Activated B cell treated with CpG ODN at 0.5 μM for 24 hours (primary cell): Measurements from ENCODE around the gene ACADVL. TPM values are rescaled to one million over a fixed set of nuclear protein-coding genes. Genes with fewer than 3 reads are reported as not detected.
A peak's percentile ranks its signal among the peaks of the same experiment; 100 is the strongest.

Source experiments
- ATAC-seq: fragments of 200-7000 bp; cut with Tn5 transposase; one replicate; pipeline ENCODE4 v1.10.0; 2021; ENCODE audit warnings: low read depth, mild to moderate bottlenecking, moderate library complexity
- CTCF ChIA-PET: fragments of 350-600 bp; sonication (Branson Sonifier 250); formaldehyde crosslinking; loops from one replicate; lab custom pipeline; 2021; ENCODE audit warnings: antibody characterized with exemption; lab: Charles Lee
- POLR2A ChIA-PET: fragments of 350-600 bp; sonication (Branson Sonifier 250); formaldehyde crosslinking; loops from one replicate; lab custom pipeline; 2021; ENCODE audit warnings: antibody characterized with exemption; lab: Charles Lee
- DNase-seq: peaks from one replicate; pipeline ENCODE4 v3.0.0; 2022
- H3K27ac Mint-ChIP-seq: one replicate; pipeline ENCODE4 v1.8.0; 2020; ENCODE audit warnings: mixed read lengths
- H3K27me3 Mint-ChIP-seq: one replicate; pipeline ENCODE4 v1.8.0; 2021; ENCODE audit warnings: mixed read lengths
- H3K36me3 Mint-ChIP-seq: one replicate; pipeline ENCODE4 v1.8.0; 2021; ENCODE audit warnings: low read depth, mixed read lengths
- H3K4me1 Mint-ChIP-seq: one replicate; pipeline ENCODE4 v1.8.0; 2021; ENCODE audit warnings: mixed read lengths
- H3K4me3 Mint-ChIP-seq: one replicate; pipeline ENCODE4 v1.8.0; 2020; ENCODE audit warnings: mild to moderate bottlenecking, mixed read lengths
- H3K9me3 Mint-ChIP-seq: one replicate; pipeline ENCODE4 v1.8.0; 2020; ENCODE audit warnings: mixed read lengths
- intact Hi-C: fragments of 100-400 bp; cut with micrococcal nuclease; formaldehyde crosslinking; loops from one replicate; pipeline ENCODE4 v1.15.1; 2024
- total RNA-seq: library from RNA; stranded (reverse); gene quantifications from 2 replicates; pipeline ENCODE4 v1.2.3, GENCODE V29; 2022
- TF ChIP-seq, protein P1 (sequence below): fragments of 200-600 bp; IDR thresholded peaks from one replicate; pipeline ENCODE4 v1.8.0; 2022; ENCODE audit warnings: antibody characterized with exemption, mild to moderate bottlenecking

The ACADVL gene
- total RNA-seq, 1 donor from 2014 or later = 469 TPM

DNA sequence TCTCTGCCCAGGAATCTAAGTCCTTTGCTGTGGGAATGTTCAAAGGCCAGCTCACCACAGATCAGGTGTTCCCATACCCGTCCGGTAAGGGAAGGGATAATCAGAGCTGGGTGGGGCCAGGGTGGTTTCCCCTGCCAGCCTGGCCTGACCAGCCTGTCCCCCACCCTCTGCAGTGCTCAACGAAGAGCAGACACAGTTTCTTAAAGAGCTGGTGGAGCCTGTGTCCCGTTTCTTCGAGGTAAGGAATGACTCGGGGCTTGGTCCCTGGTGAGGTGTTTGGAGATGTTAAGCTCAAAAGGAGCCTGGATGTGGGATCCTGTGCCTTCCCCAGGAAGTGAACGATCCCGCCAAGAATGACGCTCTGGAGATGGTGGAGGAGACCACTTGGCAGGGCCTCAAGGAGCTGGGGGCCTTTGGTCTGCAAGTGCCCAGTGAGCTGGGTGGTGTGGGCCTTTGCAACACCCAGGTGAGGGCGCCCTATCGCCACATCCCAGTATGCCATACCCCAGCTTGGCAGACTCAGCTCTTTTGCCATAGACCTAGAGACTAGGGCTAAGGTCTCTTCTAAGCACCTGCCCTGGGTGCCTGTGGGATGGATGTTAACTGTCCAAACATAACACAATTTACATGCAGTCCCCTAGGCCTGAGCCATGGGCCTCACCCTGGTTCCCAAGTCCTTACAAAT lies 997 bp downstream of the ACADVL start:
- H3K36me3 Mint-ChIP-seq = peaks cover 48% of the 10 kb centered on the region
- TF ChIP-seq, protein P1, sequence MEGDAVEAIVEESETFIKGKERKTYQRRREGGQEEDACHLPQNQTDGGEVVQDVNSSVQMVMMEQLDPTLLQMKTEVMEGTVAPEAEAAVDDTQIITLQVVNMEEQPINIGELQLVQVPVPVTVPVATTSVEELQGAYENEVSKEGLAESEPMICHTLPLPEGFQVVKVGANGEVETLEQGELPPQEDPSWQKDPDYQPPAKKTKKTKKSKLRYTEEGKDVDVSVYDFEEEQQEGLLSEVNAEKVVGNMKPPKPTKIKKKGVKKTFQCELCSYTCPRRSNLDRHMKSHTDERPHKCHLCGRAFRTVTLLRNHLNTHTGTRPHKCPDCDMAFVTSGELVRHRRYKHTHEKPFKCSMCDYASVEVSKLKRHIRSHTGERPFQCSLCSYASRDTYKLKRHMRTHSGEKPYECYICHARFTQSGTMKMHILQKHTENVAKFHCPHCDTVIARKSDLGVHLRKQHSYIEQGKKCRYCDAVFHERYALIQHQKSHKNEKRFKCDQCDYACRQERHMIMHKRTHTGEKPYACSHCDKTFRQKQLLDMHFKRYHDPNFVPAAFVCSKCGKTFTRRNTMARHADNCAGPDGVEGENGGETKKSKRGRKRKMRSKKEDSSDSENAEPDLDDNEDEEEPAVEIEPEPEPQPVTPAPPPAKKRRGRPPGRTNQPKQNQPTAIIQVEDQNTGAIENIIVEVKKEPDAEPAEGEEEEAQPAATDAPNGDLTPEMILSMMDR = no peak
- H3K27me3 Mint-ChIP-seq = no peaks in the 10 kb centered on the region
- peak overlapping the region; percentile 88 for H3K27ac Mint-ChIP-seq
- intact Hi-C loops = loop anchor here (1.0 kb wide), 3 partner anchors 14 to 76 kb away; partner anchors contain the start of gene DVL2
- DNase-seq (peak; percentile 39), ATAC-seq (peak; percentile 39)
- peak overlapping the region; percentile 96 for H3K4me3 Mint-ChIP-seq
- H3K4me1 Mint-ChIP-seq = peaks cover 48% of the 10 kb centered on the region
- no peaks in the 10 kb centered on the region for H3K9me3 Mint-ChIP-seq
- POLR2A ChIA-PET = interaction anchor here (0.5 to 10.5 kb wide), 12 partner anchors 15 to 353 kb away, joined by 3 to 245 read pairs (median 5); partner anchors contain the start of genes CTDNEP1, DVL2, ELP5 and GABARAP
- CTCF ChIA-PET = interaction anchor here (0.7 to 2.7 kb wide), 16 partner anchors 12 to 340 kb away, joined by 3 to 24 read pairs (median 3); partner anchors contain the start of genes CLDN7, DVL2, GABARAP and PHF23

DNA sequence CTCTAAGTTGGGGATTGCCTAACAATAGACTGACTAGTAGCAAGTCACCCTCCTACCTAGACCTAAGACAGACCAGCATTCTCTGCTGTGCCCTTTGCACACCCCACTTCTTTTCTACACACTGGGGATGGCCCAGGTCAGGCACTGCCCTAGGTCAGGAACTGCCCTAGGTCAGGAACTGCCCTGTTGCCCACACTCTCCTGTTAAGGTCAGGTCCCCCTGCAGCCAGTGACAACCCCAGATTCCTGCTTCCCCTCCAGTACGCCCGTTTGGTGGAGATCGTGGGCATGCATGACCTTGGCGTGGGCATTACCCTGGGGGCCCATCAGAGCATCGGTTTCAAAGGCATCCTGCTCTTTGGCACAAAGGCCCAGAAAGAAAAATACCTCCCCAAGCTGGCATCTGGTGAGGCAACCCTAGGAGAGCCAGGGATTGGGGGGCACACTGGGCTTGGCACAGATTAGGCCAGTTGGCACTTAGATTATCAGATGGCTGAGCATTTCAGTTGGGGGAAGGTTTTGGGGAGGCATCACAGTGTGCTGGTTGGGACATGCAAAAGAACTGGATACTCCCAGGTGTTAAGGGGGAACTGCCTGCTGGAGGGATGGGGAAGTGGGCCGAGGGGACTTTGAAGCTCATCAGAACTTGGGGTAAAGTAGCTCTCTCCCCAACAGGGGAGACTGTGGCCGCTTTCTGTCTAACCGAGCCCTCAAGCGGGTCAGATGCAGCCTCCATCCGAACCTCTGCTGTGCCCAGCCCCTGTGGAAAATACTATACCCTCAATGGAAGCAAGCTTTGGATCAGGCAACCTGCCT lies 1.7 kb downstream of the ACADVL start:
- TF ChIP-seq, protein P1 = no peak
- peak overlapping the region; percentile 96 for H3K4me3 Mint-ChIP-seq
- H3K27me3 Mint-ChIP-seq = no peaks in the 10 kb centered on the region
- CTCF ChIA-PET = interaction anchor here (0.7 to 2.7 kb wide), 15 partner anchors 11 to 339 kb away, joined by 3 to 24 read pairs (median 3); partner anchors contain the start of genes CLDN7, DVL2, GABARAP and PHF23
- H3K36me3 Mint-ChIP-seq = peaks cover 52% of the 10 kb centered on the region
- intact Hi-C loops = loop anchor here (1.0 kb wide), 2 partner anchors 59 to 75 kb away; no protein-coding TSS in a partner anchor
- ATAC-seq = no peak
- peaks cover 41% of the 10 kb centered on the region for H3K4me1 Mint-ChIP-seq
- no peaks in the 10 kb centered on the region for H3K9me3 Mint-ChIP-seq
- POLR2A ChIA-PET = interaction anchor here (0.9 to 10.5 kb wide), 9 partner anchors 15 to 352 kb away, joined by 3 to 245 read pairs (median 5); partner anchors contain the start of genes CTDNEP1, DVL2, ELP5 and GABARAP
- peak overlapping the region; percentile 37 for H3K27ac Mint-ChIP-seq
- no peak for DNase-seq

DNA sequence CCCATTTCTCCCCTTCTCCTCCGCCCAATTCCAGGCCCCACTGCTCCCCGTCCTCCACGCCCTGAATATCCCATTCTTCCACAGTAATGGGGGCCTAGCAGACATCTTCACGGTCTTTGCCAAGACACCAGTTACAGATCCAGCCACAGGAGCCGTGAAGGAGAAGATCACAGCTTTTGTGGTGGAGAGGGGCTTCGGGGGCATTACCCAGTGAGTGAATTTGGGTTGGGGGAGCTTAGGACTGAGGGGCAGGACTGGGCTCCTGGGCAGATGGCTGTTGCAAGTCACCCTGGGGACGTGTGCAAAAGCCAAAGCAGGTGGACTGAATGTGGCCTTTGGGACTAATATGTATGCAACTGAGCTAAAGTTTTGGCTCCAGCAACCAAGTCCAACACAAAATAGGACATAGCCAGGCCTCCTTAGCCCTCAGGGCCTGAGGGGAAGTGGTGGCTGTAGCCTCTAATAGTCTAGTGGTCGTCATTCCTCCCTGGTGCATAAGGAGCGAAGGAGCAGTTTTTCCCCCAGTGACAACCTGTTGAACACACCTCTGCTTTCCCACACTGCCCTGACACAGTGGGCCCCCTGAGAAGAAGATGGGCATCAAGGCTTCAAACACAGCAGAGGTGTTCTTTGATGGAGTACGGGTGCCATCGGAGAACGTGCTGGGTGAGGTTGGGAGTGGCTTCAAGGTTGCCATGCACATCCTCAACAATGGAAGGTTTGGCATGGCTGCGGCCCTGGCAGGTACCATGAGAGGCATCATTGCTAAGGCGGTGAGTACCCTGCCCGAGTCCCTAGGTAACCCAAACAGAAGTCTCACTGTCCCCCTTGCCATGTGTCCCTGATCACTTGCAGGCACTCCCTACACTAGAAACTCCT lies 2.6 kb downstream of the ACADVL start:
- TF ChIP-seq, protein P1 = no peak
- peaks cover 36% of the 10 kb centered on the region for H3K4me1 Mint-ChIP-seq
- ATAC-seq = no peak
- ChIA-PET POLR2A (interaction anchor here (1.1 to 10.5 kb wide), 2 partner anchors 14 to 29 kb away, joined by 3 to 245 read pairs; partner anchors contain the start of genes CTDNEP1, DVL2, GABARAP and PHF23), CTCF (no interaction called here)
- DNase-seq = no peak
- H3K36me3 Mint-ChIP-seq = peaks cover 60% of the 10 kb centered on the region
- intact Hi-C loops = no loop called here
- H3K27ac Mint-ChIP-seq = no peak overlapping the region
- H3K9me3 Mint-ChIP-seq = no peaks in the 10 kb centered on the region
- H3K4me3 Mint-ChIP-seq = no peak overlapping the region
- no peaks in the 10 kb centered on the region for H3K27me3 Mint-ChIP-seq

- no peak overlapping the region for H3K4me3 Mint-ChIP-seq
- DNase-seq (no peak), ATAC-seq (no peak)
- no peaks in the 10 kb centered on the region for H3K9me3 Mint-ChIP-seq
- no peaks in the 10 kb centered on the region for H3K27me3 Mint-ChIP-seq
- CTCF ChIA-PET = no interaction called here
- TF ChIP-seq, protein P1 = no peak
- peaks cover 32% of the 10 kb centered on the region for H3K4me1 Mint-ChIP-seq
- POLR2A ChIA-PET = interaction anchor here (10.5 kb wide), 1 partner anchor 14 kb away, joined by 245 read pairs; the partner anchor contains the start of genes DVL2, GABARAP and PHF23
- H3K27ac Mint-ChIP-seq = no peak overlapping the region
- intact Hi-C loops = no loop called here
- peaks cover 64% of the 10 kb centered on the region for H3K36me3 Mint-ChIP-seq
Measured at GRCh38 chr17:7222972-7223292, 3.2 kb downstream of the ACADVL start.
